ENCODE data around the gene CLTB. TPM values are rescaled to one million over a fixed set of nuclear protein-coding genes. Genes with fewer than 3 reads are reported as not detected.

The CLTB gene
- total and polyA plus RNA-seq, 10 of the 15 experiments (the other 5 are each of a cell fraction or from before 2014, with no cell fraction given), result 1.6 to 52.8 (median 36.9) TPM

GRCh38 chr5:176373100-176373818 lies 43.1 kb downstream of the CLTB start:
- CTCF ChIA-PET, result no interaction called here
- H3K4me2 ChIP-seq (ENCODE audit: control insufficient read depth, insufficient read depth), result no peak overlapping the region
- TF ChIP-seq RUNX3 (IDR thresholded peaks at IDR 0.05; ENCODE audit: low read length) (peak; percentile 20; the same call in 1 of the 2 replicates), ZNF24 (IDR thresholded peaks at IDR 0.05) (no peak), IKZF2 (IDR thresholded peaks at IDR 0.05) (no peak), ZNF384 (IDR thresholded peaks at IDR 0.05; ENCODE audit: borderline replicate concordance, low read depth, low read length) (no peak)
- FAIRE-seq (no peak), DNase-seq (ENCODE audit: low read depth, low spot score) (no peak), ATAC-seq (peak; percentile 57)
- intact Hi-C loops (cut with micrococcal nuclease; ENCODE audit: unreplicated experiment), result no loop called here
- no peaks in the 10 kb centered on the region for H3K79me2 ChIP-seq (ENCODE audit: control insufficient read depth, insufficient read depth, low read length)
- POLR2A ChIA-PET, result interaction anchor here (0.6 to 1.5 kb wide), 2 partner anchors 12 to 64 kb away, joined by 4 to 5 read pairs; partner anchors contain the start of gene KIAA1191
- H4K20me1 ChIP-seq (ENCODE audit: control insufficient read depth, insufficient read depth), result no peaks in the 10 kb centered on the region
- SMC1A ChIA-PET (ENCODE audit: uncharacterized antibody, unreplicated experiment), result no interaction called here
- no peaks in the 10 kb centered on the region for H3K4me1 ChIP-seq (ENCODE audit: control insufficient read depth, insufficient read depth, low read length)
- peaks cover 0 to 3% of the 10 kb centered on the region in 2 experiments; a peak in 1 of 4 replicates for H3K36me3 ChIP-seq (ENCODE audit: control insufficient read depth in 2 of 2, insufficient read depth in 2 of 2, low read length in 1 of 2)
- WGBS (ENCODE audit: insufficient coverage, insufficient replicate concordance, low lambda C conversion rate, missing lambda C conversion rate), result 48% methylated on average over 7 of the region's 7 CpGs
- RAD21 ChIA-PET (ENCODE audit: unreplicated experiment), result no interaction called here
- H3K27ac ChIP-seq (ENCODE audit: control insufficient read depth, insufficient read depth), result no peak overlapping the region
- no peak overlapping the region for H3K4me3 ChIP-seq
- H3K9me3 ChIP-seq (replicated peaks; ENCODE audit: control insufficient read depth, insufficient read depth, low read length), result no peaks in the 10 kb centered on the region
- H3K27me3 ChIP-seq (replicated peaks in 1 of 2; ENCODE audit: control insufficient read depth in 2 of 2, insufficient read depth in 2 of 2, low read length in 1 of 2), result no peaks in the 10 kb centered on the region
- no peak overlapping the region for H2AFZ ChIP-seq (ENCODE audit: control insufficient read depth, low read depth, low read length)
- in situ Hi-C loops (cut with MboI), result no loop called here
- H3K9ac ChIP-seq (ENCODE audit: control insufficient read depth, insufficient read depth, low read length), result no peak overlapping the region
- no TSS peak for BruUV-seq (replicated peaks)

GRCh38 chr5:176371621-176372539 lies 44.5 kb downstream of the CLTB start:
- no peak for ATAC-seq
- ChIA-PET SMC1A (ENCODE audit: uncharacterized antibody, unreplicated experiment) (no interaction called here), POLR2A (no interaction called here), CTCF (no interaction called here), RAD21 (ENCODE audit: unreplicated experiment) (interaction anchor here (0.8 kb wide), 1 partner anchor 387 kb away, joined by 3 read pairs; no protein-coding TSS in a partner anchor)
- no peak overlapping the region for H3K4me2 ChIP-seq (ENCODE audit: control insufficient read depth, insufficient read depth)
- H3K27ac ChIP-seq (ENCODE audit: control insufficient read depth, insufficient read depth), result no peak overlapping the region
- peaks cover 0 to 3% of the 10 kb centered on the region in 2 experiments; a peak in 1 of 4 replicates for H3K36me3 ChIP-seq (ENCODE audit: control insufficient read depth in 2 of 2, insufficient read depth in 2 of 2, low read length in 1 of 2)
- BruUV-seq (replicated peaks), result no TSS peak
- 87% methylated on average over 13 of the region's 13 CpGs for WGBS (ENCODE audit: insufficient coverage, insufficient replicate concordance, low lambda C conversion rate, missing lambda C conversion rate)
- H3K9me3 ChIP-seq (replicated peaks; ENCODE audit: control insufficient read depth, insufficient read depth, low read length), result no peaks in the 10 kb centered on the region
- no peak for FAIRE-seq
- H3K9ac ChIP-seq (ENCODE audit: control insufficient read depth, insufficient read depth, low read length), result no peak overlapping the region
- H3K4me3 ChIP-seq, result no peak overlapping the region
- no peaks in the 10 kb centered on the region for H4K20me1 ChIP-seq (ENCODE audit: control insufficient read depth, insufficient read depth)
- H3K79me2 ChIP-seq (ENCODE audit: control insufficient read depth, insufficient read depth, low read length), result no peaks in the 10 kb centered on the region
- H3K27me3 ChIP-seq (replicated peaks in 1 of 2; ENCODE audit: control insufficient read depth in 2 of 2, insufficient read depth in 2 of 2, low read length in 1 of 2), result no peaks in the 10 kb centered on the region
- in situ Hi-C loops (cut with MboI), result no loop called here
- intact Hi-C loops (cut with micrococcal nuclease; ENCODE audit: unreplicated experiment), result no loop called here
- no peak for DNase-seq (ENCODE audit: low read depth, low spot score)
- no peaks in the 10 kb centered on the region for H3K4me1 ChIP-seq (ENCODE audit: control insufficient read depth, insufficient read depth, low read length)
- no peak overlapping the region for H2AFZ ChIP-seq (ENCODE audit: control insufficient read depth, low read depth, low read length)
- TF ChIP-seq KLF5 (IDR thresholded peaks at IDR 0.05; ENCODE audit: partially characterized antibody) (no peak), NFXL1 (IDR thresholded peaks at IDR 0.05; ENCODE audit: borderline replicate concordance) (no peak), NRF1 (conservative IDR thresholded peaks at IDR 0.05; ENCODE audit: low read depth, low read length) (no peak), DPF2 (IDR thresholded peaks at IDR 0.05) (no peak), CBX5 (IDR thresholded peaks at IDR 0.05; ENCODE audit: low read depth) (no peak), POLR2AphosphoS2 (IDR thresholded peaks at IDR 0.05; ENCODE audit: low read depth, low read length) (no peak), ZBTB33 (IDR thresholded peaks at IDR 0.05) (no peak), TARDBP (IDR thresholded peaks at IDR 0.05; ENCODE audit: borderline replicate concordance) (no peak), ETV6 (conservative IDR thresholded peaks at IDR 0.05 in 1 of 2, IDR thresholded peaks at IDR 0.05 in 1 of 2; ENCODE audit: borderline replicate concordance in 1 of 2, low read depth in 1 of 2) (no peak)

All from GM12878 (cell line).